Trophoblast cell (in vitro differentiated cells and primary cell): Measurements from ENCODE around the gene VAV3.

Experiments used
- DNase-seq, 2 donors: peaks; one replicate each; pipeline ENCODE4 v3.0.0-alpha.2; 2016
- H2AFZ ChIP-seq: 2 replicates; pipeline ENCODE4 v1.6.1; 2013; ENCODE audit warnings: low read length, moderate library complexity, mild to moderate bottlenecking; ENCODE audit not compliant: insufficient read depth, poor library complexity
- H2AK5ac ChIP-seq: 2 replicates; pipeline ENCODE4 v1.6.1; 2013; ENCODE audit warnings: mild to moderate bottlenecking, low read length
- H2BK120ac ChIP-seq: 2 replicates; pipeline ENCODE4 v1.6.1; 2013; ENCODE audit warnings: low read length, mild to moderate bottlenecking, moderate library complexity; ENCODE audit not compliant: insufficient read depth, poor library complexity
- H2BK12ac ChIP-seq: 2 replicates; pipeline ENCODE4 v1.6.1; 2013; ENCODE audit warnings: mild to moderate bottlenecking, low read length, moderate library complexity
- H2BK5ac ChIP-seq: 2 replicates; pipeline ENCODE4 v1.6.1; 2013; ENCODE audit warnings: low read length, low read depth, moderate library complexity, mild to moderate bottlenecking; ENCODE audit not compliant: poor library complexity
- H3K14ac ChIP-seq: 2 replicates; pipeline ENCODE4 v1.6.1; 2013; ENCODE audit warnings: mild to moderate bottlenecking, low read length
- H3K18ac ChIP-seq: 2 replicates; pipeline ENCODE4 v1.6.1; 2013; ENCODE audit warnings: mild to moderate bottlenecking, low read length
- H3K23ac ChIP-seq: 2 replicates; pipeline ENCODE4 v1.6.1; 2013; ENCODE audit warnings: low read length
- H3K27ac ChIP-seq: 2 replicates; pipeline ENCODE4 v1.5.1; 2013; ENCODE audit warnings: low read depth, mild to moderate bottlenecking, inconsistent platforms, low read length, moderate library complexity
- H3K27me3 ChIP-seq: 2 replicates; pipeline ENCODE4 v1.6.1; 2013; ENCODE audit warnings: inconsistent platforms, mild to moderate bottlenecking, low read length, moderate library complexity; ENCODE audit not compliant: insufficient read depth
- H3K36me3 ChIP-seq, 2 experiments: 1 replicate in 1 of 2; 2 replicates in 1 of 2; pipeline ENCODE4 v1.6.1; 2013; ENCODE audit warnings: low read length in 2 of 2, mild to moderate bottlenecking in 2 of 2, moderate library complexity in 1 of 2; ENCODE audit not compliant: insufficient read depth in 2 of 2, control insufficient read depth in 1 of 2
- H3K4ac ChIP-seq: 2 replicates; pipeline ENCODE4 v1.6.1; 2013; ENCODE audit warnings: low read depth, mild to moderate bottlenecking, low read length, moderate library complexity
- H3K4me1 ChIP-seq, 2 experiments: 1 replicate in 1 of 2; 2 replicates in 1 of 2; pipeline ENCODE4 v1.6.1; 2013; ENCODE audit warnings: low read length in 2 of 2, mild to moderate bottlenecking in 2 of 2, moderate library complexity in 1 of 2; ENCODE audit not compliant: insufficient read depth in 2 of 2, control insufficient read depth in 1 of 2
- H3K4me2 ChIP-seq: 2 replicates; pipeline ENCODE4 v1.6.1; 2013; ENCODE audit warnings: inconsistent platforms, mild to moderate bottlenecking, low read length, moderate library complexity
- H3K4me3 ChIP-seq: 2 replicates; pipeline ENCODE4 v1.5.1; 2013; ENCODE audit warnings: mild to moderate bottlenecking, low read depth, low read length, inconsistent platforms
- H3K79me1 ChIP-seq: one replicate; pipeline ENCODE4 v1.6.1; 2013; ENCODE audit warnings: low read length
- H3K79me2 ChIP-seq: 2 replicates; pipeline ENCODE4 v1.6.1; 2013; ENCODE audit warnings: low read length, mild to moderate bottlenecking; ENCODE audit not compliant: control insufficient read depth, insufficient read depth, poor library complexity
- H3K9ac ChIP-seq: 2 replicates; pipeline ENCODE4 v1.6.1; 2013; ENCODE audit warnings: mild to moderate bottlenecking, low read length
- H3K9me3 ChIP-seq: 2 replicates; pipeline ENCODE4 v1.6.1; 2013; ENCODE audit warnings: low read depth, mild to moderate bottlenecking, control low read depth, inconsistent platforms, low read length; ENCODE audit not compliant: insufficient read depth
- H4K12ac ChIP-seq: 2 replicates; pipeline ENCODE4 v1.6.1; 2013; ENCODE audit warnings: low read depth, mild to moderate bottlenecking, low read length, moderate library complexity
- H4K8ac ChIP-seq: 2 replicates; pipeline ENCODE4 v1.6.1; 2013; ENCODE audit warnings: low read depth, mild to moderate bottlenecking, low read length, moderate library complexity
- H4K91ac ChIP-seq: one replicate; pipeline ENCODE4 v1.6.1; 2013; ENCODE audit warnings: low read depth, mild to moderate bottlenecking, low read length, moderate library complexity
- WGBS: extraction: QIAGEN DNeasy Blood & Tissue Kit; methylation state at CpG from one replicate; pipeline ENCODE4 v1.1.7; 2013; ENCODE audit warnings: missing lambda C conversion rate; ENCODE audit not compliant: insufficient read length, insufficient coverage; ENCODE audit errors: extremely low coverage; 5-methylcytosine and 5-hydroxymethylcytosine counted together

VAV3 gene

DNA sequence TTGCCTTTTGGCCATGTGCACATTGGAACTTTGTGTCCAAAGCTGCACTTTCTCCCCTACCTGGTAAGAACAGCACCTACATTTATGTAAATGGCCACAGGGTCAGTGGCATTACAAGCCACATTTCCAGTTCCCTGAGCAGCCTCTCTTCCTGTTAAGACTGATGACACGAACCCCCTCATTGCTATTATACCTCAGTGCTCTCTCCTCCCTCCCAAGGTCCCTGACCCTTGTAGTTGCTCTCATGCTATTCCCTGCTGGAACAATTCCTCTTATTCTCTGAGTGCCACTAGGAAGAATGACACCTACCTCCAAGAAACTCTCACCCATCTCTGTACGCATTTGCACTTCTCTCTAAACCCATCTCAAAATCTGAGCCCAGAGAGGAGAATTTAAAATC, 14.9 kb upstream of the VAV3 start:
- no peaks in the 10 kb centered on the region for H3K4me1 ChIP-seq
- H3K27me3 ChIP-seq = no peaks in the 10 kb centered on the region
- no peak overlapping the region for H4K91ac ChIP-seq
- no peak overlapping the region for H4K12ac ChIP-seq
- H2BK120ac ChIP-seq = no peak overlapping the region
- H3K9me3 ChIP-seq = no peaks in the 10 kb centered on the region
- no peak overlapping the region for H3K14ac ChIP-seq
- H4K8ac ChIP-seq = no peak overlapping the region
- no peak overlapping the region for H3K9ac ChIP-seq
- H3K36me3 ChIP-seq = no peaks in the 10 kb centered on the region
- no peak overlapping the region for H3K23ac ChIP-seq
- H2BK5ac ChIP-seq = no peak overlapping the region
- no peak overlapping the region for H3K4ac ChIP-seq
- no peak overlapping the region for H2AK5ac ChIP-seq
- H3K79me2 ChIP-seq = no peaks in the 10 kb centered on the region
- no peak overlapping the region for H3K27ac ChIP-seq
- WGBS = no CpG with 5 or more reads among the region's 2 CpGs
- no peak overlapping the region for H2BK12ac ChIP-seq
- no peak overlapping the region for H3K4me3 ChIP-seq
- H2AFZ ChIP-seq = no peak overlapping the region
- H3K4me2 ChIP-seq = no peak overlapping the region
- H3K18ac ChIP-seq = no peak overlapping the region
- DNase-seq = no peak
- no peaks in the 10 kb centered on the region for H3K79me1 ChIP-seq

DNA sequence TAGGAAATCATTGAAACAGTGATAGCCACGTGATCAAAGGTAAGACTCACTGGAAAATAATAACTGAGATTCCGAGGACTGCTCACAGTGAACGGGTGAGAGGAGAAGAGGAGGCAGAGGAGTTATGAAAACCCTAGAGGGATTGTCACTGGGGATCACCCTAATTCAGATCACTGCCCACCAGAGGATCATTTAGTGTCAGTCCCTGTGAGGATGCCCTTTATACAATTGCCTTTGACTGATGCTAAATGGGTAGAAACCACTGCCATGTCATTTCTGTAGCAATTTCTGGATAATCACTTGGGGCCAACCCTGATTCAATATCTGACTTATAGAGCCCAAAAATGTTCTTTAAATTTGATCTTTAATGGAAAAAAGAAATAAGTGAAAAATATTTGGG, 14.1 kb upstream of the VAV3 start:
- Histone ChIP-seq H3K18ac (no peak overlapping the region), H2AFZ (no peak overlapping the region), H2BK5ac (no peak overlapping the region), H3K4ac (no peak overlapping the region), H3K4me3 (no peak overlapping the region), H3K9me3 (no peaks in the 10 kb centered on the region), H4K12ac (no peak overlapping the region), H2BK120ac (no peak overlapping the region), H3K14ac (no peak overlapping the region), H2AK5ac (no peak overlapping the region), H4K8ac (no peak overlapping the region), H3K27me3 (no peaks in the 10 kb centered on the region), H3K4me2 (no peak overlapping the region), H4K91ac (no peak overlapping the region), H3K4me1 (no peaks in the 10 kb centered on the region), H3K79me2 (no peaks in the 10 kb centered on the region), H3K9ac (no peak overlapping the region), H3K36me3 (no peaks in the 10 kb centered on the region), H3K23ac (no peak overlapping the region), H3K79me1 (no peaks in the 10 kb centered on the region), H2BK12ac (no peak overlapping the region), H3K27ac (no peak overlapping the region)
- WGBS = no CpG with 5 or more reads among the region's 3 CpGs
- no peak for DNase-seq

DNA sequence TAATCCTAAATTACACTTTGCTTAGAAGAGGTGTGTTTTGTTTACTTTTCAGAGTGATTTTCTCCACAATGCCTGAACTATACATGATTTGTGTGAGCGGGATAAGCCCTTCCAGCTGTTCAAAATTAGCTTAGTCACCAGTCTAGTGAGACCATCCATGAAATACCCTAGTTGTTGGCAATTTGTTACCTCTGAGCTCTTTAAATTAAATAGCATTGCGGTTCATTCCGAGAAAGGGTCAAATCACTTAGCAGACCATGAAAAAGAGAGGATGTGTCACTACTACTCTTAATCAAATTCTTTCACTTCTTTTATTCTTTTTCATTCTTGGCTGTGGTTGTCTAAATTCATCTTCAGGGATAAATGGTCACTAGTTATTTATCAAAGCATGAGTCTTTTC, 11.9 kb upstream of the VAV3 start:
- H3K18ac ChIP-seq = no peak overlapping the region
- no peaks in the 10 kb centered on the region for H3K27me3 ChIP-seq
- no peak overlapping the region for H3K23ac ChIP-seq
- H3K4me2 ChIP-seq = no peak overlapping the region
- no peak overlapping the region for H3K14ac ChIP-seq
- H2AK5ac ChIP-seq = no peak overlapping the region
- no peak overlapping the region for H4K8ac ChIP-seq
- H3K4me3 ChIP-seq = no peak overlapping the region
- H2BK120ac ChIP-seq = no peak overlapping the region
- no peak overlapping the region for H2BK5ac ChIP-seq
- no peak for DNase-seq
- no peak overlapping the region for H4K12ac ChIP-seq
- no peak overlapping the region for H2AFZ ChIP-seq
- H3K4ac ChIP-seq = no peak overlapping the region
- H4K91ac ChIP-seq = no peak overlapping the region
- no CpG with 5 or more reads among the region's 3 CpGs for WGBS
- H2BK12ac ChIP-seq = no peak overlapping the region
- H3K27ac ChIP-seq = no peak overlapping the region
- H3K79me2 ChIP-seq = no peaks in the 10 kb centered on the region
- H3K9me3 ChIP-seq = no peaks in the 10 kb centered on the region
- no peaks in the 10 kb centered on the region for H3K4me1 ChIP-seq
- H3K9ac ChIP-seq = no peak overlapping the region
- no peaks in the 10 kb centered on the region for H3K79me1 ChIP-seq
- no peaks in the 10 kb centered on the region for H3K36me3 ChIP-seq

GRCh38 chr1:107976431-107976830, 11.5 kb upstream of the VAV3 start:
- Histone ChIP-seq H3K18ac (no peak overlapping the region), H4K8ac (no peak overlapping the region), H3K4me1 (no peaks in the 10 kb centered on the region), H3K4ac (no peak overlapping the region), H3K36me3 (no peaks in the 10 kb centered on the region), H2BK12ac (no peak overlapping the region), H3K27ac (no peak overlapping the region), H2AK5ac (no peak overlapping the region), H4K12ac (no peak overlapping the region), H3K4me3 (no peak overlapping the region), H3K23ac (no peak overlapping the region), H3K9ac (no peak overlapping the region), H2AFZ (no peak overlapping the region), H4K91ac (no peak overlapping the region), H3K9me3 (no peaks in the 10 kb centered on the region), H3K79me1 (no peaks in the 10 kb centered on the region), H3K14ac (no peak overlapping the region), H2BK120ac (no peak overlapping the region), H3K4me2 (no peak overlapping the region), H3K79me2 (no peaks in the 10 kb centered on the region), H2BK5ac (no peak overlapping the region), H3K27me3 (no peaks in the 10 kb centered on the region)
- DNase-seq = no peak
- no CpG with 5 or more reads among the region's 3 CpGs for WGBS
